HG03139 (cell line): ENCODE results near the gene OLIG1.

Experiments
- ATAC-seq: cut with Tn5 transposase; IDR thresholded peaks from one replicate; pipeline ENCODE4 v1.9.1; 2021; ENCODE audit not compliant: unreplicated experiment

The OLIG1 gene, protein sequence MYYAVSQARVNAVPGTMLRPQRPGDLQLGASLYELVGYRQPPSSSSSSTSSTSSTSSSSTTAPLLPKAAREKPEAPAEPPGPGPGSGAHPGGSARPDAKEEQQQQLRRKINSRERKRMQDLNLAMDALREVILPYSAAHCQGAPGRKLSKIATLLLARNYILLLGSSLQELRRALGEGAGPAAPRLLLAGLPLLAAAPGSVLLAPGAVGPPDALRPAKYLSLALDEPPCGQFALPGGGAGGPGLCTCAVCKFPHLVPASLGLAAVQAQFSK

DNA sequence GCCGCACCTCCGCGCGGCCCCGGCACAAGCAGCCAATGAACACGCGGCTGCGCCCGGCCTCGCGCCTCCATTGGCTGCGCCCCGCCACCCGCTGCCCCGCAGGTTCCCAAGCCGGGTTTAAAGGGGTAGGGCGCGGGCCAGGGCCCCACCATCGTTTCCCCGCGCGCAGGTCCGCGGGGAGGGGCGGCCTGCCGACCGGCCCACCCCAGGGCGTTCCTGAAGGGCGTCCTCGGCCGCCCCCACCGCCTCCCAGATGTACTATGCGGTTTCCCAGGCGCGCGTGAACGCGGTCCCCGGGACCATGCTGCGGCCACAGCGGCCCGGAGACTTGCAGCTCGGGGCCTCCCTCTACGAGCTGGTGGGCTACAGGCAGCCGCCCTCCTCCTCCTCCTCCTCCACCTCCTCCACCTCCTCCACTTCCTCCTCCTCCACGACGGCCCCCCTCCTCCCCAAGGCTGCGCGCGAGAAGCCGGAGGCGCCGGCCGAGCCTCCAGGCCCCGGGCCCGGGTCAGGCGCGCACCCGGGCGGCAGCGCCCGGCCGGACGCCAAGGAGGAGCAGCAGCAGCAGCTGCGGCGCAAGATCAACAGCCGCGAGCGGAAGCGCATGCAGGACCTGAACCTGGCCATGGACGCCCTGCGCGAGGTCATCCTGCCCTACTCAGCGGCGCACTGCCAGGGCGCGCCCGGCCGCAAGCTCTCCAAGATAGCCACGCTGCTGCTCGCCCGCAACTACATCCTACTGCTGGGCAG is at the start of gene OLIG1:
TSS of gene OLIG1 (plus strand) at position 148 of the 750 bp plus-strand sequence. CDS start at position 254, 106 bp downstream.
- ATAC-seq: no peak

DNA sequence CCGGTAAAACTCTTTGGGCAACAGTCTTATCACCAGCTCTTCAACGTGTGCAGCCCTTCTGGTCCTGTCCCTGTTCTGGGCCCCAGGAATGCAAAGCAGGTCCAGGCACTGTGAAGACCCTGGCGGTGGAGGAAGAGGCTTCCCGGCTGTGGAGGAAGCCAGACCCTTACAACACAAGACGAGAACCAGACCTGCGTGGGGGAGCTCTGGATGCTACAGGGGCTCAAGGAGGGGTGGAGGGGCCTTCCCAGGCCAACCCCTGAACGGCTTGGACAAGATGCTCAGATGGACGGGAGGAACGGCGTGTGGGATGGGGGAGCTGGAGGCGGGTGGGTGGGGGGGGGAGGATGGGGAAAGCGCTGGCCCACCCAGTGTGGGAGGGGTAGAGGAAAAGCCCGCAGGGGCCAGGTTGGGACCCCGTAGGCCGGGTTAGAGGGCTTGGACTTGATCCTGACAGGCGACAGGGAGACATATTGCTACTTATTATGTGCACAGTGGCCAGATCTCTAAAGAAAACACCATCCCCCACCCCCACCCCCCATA is 49.3 kb upstream of the OLIG1 start:
- no peak for ATAC-seq

DNA sequence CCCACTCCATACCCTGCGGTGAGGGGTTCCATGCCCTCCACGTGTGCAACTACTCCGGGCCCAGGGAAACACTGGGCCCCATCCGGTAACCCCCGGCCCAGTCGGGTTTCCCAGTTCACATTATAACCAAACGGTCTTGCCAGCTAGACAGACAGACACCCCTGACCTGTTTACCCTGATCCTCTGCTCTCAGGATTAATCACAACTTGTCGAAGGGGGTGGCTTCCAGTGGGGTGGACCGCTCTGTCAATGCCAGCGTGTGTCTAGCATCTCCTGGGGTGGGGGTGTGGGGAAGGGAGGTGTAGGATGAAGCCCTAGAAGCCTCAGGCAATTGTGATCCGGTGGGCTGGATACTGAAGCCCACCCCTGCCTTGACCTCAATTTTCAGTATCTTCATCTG is 48.8 kb upstream of the OLIG1 start:
- ATAC-seq: no peak

DNA sequence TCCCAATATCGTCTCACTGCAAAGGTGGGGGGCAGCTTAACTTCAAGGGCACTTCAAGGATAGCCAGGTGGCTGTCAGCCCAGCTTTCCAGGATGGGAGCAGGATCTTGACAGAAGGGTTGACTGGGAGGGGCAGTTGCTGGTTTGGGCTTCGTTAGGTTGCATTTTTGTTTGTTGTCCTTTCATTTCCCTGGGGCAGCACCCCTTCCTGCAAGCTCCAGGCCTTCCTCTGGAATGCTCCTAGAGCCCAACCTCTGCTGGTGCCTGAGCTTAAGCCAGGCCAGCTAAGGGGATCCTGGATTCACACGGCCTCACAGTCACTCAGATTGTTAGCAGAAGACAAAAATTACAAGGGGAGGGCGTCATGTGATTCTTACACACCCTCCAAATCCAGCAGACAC is 48.3 kb upstream of the OLIG1 start:
- ATAC-seq: no peak

DNA sequence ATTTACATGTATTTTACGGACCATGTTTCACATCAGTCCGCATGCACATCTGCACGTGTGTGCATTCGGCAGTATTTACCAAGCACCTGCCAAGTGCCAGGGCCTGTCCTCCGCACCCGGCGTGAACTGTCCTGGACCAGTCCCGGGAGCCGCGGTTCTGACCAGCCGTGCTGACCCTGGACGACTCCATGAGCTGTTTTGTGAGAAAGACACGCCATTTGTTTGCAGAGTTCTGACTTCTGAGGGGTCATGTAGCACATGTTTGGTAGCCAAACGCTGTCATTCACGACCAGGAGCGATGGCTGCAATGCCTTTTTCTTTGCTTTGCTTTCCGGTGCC is 47.5 kb upstream of the OLIG1 start:
- no peak for ATAC-seq

DNA sequence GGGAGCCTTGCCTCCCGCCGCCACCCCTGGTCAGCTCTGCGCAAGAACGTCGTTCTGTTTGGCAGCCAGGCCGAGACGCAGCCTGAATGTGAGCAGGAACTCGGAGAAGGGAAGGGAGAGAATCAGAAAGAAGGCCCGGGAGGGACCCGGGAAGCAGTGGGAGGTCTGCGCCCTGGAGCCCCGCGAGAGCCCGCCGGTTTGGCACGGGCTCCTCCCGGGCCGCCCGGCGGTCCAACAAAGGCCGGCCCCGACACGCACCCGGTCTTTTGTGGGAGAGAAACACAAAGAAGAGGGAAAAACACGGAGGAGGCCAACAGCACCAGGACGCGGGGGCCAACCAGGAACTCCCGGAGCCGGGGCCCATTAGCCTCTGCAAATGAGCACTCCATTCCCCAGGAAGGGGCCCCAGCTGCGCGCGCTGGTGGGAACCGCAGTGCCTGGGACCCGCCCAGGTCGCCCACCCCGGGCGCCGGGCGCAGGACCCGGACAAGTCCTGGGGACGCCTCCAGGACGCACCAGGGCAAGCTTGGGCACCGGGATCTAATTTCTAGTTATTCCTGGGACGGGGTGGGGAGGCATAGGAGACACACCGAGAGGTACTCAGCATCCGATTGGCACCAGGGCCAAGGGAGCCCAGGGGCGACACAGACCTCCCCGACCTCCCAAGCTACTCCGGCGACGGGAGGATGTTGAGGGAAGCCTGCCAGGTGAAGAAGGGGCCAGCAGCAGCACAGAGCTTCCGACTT is 46.9 kb upstream of the OLIG1 start:
- ATAC-seq: no peak

DNA sequence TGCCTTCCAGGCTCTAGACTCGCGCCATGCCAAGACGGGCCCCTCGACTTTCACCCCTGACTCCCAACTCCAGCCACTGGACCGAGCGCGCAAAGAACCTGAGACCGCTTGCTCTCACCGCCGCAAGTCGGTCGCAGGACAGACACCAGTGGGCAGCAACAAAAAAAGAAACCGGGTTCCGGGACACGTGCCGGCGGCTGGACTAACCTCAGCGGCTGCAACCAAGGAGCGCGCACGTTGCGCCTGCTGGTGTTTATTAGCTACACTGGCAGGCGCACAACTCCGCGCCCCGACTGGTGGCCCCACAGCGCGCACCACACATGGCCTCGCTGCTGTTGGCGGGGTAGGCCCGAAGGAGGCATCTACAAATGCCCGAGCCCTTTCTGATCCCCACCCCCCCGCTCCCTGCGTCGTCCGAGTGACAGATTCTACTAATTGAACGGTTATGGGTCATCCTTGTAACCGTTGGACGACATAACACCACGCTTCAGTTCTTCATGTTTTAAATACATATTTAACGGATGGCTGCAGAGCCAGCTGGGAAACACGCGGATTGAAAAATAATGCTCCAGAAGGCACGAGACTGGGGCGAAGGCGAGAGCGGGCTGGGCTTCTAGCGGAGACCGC is 46.3 kb upstream of the OLIG1 start:
- no peak for ATAC-seq

DNA sequence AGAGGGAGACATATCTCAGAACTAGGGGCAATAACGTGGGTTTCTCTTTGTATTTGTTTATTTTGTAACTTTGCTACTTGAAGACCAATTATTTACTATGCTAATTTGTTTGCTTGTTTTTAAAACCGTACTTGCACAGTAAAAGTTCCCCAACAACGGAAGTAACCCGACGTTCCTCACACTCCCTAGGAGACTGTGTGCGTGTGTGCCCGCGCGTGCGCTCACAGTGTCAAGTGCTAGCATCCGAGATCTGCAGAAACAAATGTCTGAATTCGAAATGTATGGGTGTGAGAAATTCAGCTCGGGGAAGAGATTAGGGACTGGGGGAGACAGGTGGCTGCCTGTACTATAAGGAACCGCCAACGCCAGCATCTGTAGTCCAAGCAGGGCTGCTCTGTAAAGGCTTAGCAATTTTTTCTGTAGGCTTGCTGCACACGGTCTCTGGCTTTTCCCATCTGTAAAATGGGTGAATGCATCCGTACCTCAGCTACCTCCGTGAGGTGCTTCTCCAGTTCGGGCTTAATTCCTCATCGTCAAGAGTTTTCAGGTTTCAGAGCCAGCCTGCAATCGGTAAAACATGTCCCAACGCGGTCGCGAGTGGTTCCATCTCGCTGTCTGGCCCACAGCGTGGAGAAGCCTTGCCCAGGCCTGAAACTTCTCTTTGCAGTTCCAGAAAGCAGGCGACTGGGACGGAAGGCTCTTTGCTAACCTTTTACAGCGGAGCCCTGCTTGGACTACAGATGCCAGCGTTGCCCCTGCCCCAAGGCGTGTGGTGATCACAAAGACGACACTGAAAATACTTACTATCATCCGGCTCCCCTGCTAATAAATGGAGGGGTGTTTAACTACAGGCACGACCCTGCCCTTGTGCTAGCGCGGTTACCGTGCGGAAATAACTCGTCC is 45.5 kb upstream of the OLIG1 start:
- no peak for ATAC-seq

DNA sequence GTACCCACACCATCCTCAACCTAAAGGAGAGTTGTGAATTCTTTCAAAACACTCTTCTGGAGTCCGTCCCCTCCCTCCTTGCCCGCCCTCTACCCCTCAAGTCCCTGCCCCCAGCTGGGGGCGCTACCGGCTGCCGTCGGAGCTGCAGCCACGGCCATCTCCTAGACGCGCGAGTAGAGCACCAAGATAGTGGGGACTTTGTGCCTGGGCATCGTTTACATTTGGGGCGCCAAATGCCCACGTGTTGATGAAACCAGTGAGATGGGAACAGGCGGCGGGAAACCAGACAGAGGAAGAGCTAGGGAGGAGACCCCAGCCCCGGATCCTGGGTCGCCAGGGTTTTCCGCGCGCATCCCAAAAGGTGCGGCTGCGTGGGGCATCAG is 44.8 kb upstream of the OLIG1 start:
- no peak for ATAC-seq

DNA sequence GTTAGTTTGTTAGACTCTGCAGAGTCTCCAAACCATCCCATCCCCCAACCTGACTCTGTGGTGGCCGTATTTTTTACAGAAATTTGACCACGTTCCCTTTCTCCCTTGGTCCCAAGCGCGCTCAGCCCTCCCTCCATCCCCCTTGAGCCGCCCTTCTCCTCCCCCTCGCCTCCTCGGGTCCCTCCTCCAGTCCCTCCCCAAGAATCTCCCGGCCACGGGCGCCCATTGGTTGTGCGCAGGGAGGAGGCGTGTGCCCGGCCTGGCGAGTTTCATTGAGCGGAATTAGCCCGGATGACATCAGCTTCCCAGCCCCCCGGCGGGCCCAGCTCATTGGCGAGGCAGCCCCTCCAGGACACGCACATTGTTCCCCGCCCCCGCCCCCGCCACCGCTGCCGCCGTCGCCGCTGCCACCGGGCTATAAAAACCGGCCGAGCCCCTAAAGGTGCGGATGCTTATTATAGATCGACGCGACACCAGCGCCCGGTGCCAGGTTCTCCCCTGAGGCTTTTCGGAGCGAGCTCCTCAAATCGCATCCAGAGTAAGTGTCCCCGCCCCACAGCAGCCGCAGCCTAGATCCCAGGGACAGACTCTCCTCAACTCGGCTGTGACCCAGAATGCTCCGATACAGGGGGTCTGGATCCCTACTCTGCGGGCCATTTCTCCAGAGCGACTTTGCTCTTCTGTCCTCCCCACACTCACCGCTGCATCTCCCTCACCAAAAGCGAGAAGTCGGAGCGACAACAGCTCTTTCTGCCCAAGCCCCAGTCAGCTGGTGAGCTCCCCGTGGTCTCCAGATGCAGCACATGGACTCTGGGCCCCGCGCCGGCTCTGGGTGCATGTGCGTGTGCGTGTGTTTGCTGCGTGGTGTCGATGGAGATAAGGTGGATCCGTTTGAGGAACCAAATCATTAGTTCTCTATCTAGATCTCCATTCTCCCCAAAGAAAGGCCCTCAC is 44.2 kb upstream of the OLIG1 start, which contains the start of gene OLIG2:
TSS of gene OLIG2 (plus strand) at position 447 of the 954 bp plus-strand sequence. CDS start 928 bp downstream, outside the sequence.
- ATAC-seq: no peak

DNA sequence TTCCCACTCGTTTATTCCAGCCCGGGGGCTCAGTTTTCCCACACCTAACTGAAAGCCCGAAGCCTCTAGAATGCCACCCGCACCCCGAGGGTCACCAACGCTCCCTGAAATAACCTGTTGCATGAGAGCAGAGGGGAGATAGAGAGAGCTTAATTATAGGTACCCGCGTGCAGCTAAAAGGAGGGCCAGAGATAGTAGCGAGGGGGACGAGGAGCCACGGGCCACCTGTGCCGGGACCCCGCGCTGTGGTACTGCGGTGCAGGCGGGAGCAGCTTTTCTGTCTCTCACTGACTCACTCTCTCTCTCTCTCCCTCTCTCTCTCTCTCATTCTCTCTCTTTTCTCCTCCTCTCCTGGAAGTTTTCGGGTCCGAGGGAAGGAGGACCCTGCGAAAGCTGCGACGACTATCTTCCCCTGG is 43.5 kb upstream of the OLIG1 start:
- ATAC-seq: no peak

DNA sequence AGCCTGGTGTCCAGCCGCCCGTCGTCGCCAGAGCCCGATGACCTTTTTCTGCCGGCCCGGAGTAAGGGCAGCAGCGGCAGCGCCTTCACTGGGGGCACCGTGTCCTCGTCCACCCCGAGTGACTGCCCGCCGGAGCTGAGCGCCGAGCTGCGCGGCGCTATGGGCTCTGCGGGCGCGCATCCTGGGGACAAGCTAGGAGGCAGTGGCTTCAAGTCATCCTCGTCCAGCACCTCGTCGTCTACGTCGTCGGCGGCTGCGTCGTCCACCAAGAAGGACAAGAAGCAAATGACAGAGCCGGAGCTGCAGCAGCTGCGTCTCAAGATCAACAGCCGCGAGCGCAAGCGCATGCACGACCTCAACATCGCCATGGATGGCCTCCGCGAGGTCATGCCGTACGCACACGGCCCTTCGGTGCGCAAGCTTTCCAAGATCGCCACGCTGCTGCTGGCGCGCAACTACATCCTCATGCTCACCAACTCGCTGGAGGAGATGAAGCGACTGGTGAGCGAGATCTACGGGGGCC is 43.0 kb upstream of the OLIG1 start:
- ATAC-seq: no peak

DNA sequence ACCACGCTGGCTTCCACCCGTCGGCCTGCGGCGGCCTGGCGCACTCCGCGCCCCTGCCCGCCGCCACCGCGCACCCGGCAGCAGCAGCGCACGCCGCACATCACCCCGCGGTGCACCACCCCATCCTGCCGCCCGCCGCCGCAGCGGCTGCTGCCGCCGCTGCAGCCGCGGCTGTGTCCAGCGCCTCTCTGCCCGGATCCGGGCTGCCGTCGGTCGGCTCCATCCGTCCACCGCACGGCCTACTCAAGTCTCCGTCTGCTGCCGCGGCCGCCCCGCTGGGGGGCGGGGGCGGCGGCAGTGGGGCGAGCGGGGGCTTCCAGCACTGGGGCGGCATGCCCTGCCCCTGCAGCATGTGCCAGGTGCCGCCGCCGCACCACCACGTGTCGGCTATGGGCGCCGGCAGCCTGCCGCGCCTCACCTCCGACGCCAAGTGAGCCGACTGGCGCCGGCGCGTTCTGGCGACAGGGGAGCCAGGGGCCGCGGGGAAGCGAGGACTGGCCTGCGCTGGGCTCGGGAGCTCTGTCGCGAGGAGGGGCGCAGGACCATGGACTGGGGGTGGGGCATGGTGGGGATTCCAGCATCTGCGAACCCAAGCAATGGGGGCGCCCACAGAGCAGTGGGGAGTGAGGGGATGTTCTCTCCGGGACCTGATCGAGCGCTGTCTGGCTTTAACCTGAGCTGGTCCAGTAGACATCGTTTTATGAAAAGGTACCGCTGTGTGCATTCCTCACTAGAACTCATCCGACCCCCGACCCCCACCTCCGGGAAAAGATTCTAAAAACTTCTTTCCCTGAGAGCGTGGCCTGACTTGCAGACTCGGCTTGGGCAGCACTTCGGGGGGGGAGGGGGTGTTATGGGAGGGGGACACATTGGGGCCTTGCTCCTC is 42.3 kb upstream of the OLIG1 start:
- ATAC-seq: no peak

DNA sequence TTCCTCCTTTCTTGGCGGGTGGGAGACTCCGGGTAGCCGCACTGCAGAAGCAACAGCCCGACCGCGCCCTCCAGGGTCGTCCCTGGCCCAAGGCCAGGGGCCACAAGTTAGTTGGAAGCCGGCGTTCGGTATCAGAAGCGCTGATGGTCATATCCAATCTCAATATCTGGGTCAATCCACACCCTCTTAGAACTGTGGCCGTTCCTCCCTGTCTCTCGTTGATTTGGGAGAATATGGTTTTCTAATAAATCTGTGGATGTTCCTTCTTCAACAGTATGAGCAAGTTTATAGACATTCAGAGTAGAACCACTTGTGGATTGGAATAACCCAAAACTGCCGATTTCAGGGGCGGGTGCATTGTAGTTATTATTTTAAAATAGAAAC is 41.7 kb upstream of the OLIG1 start:
- no peak for ATAC-seq

DNA sequence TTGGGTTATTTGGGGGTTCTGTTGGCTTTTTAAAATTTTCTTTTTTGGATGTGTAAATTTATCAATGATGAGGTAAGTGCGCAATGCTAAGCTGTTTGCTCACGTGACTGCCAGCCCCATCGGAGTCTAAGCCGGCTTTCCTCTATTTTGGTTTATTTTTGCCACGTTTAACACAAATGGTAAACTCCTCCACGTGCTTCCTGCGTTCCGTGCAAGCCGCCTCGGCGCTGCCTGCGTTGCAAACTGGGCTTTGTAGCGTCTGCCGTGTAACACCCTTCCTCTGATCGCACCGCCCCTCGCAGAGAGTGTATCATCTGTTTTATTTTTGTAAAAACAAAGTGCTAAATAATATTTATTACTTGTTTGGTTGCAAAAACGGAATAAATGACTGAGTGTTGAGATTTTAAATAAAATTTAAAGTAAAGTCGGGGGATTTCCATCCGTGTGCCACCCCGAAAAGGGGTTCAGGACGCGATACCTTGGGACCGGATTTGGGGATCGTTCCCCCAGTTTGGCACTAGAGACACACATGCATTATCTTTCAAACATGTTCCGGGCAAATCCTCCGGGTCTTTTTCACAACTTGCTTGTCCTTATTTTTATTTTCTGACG is 41.1 kb upstream of the OLIG1 start:
- no peak for ATAC-seq

DNA sequence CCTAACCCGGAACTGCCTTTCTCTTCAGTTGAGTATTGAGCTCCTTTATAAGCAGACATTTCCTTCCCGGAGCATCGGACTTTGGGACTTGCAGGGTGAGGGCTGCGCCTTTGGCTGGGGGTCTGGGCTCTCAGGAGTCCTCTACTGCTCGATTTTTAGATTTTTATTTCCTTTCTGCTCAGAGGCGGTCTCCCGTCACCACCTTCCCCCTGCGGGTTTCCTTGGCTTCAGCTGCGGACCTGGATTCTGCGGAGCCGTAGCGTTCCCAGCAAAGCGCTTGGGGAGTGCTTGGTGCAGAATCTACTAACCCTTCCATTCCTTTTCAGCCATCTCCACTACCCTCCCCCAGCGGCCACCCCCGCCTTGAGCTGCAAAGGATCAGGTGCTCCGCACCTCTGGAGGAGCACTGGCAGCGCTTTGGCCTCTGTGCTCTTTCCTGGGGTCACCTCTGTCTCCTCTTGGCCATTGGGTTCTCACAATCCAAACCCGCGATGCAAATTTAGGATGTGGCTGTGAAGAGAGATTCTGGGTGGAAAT is 40.5 kb upstream of the OLIG1 start:
- no peak for ATAC-seq

DNA sequence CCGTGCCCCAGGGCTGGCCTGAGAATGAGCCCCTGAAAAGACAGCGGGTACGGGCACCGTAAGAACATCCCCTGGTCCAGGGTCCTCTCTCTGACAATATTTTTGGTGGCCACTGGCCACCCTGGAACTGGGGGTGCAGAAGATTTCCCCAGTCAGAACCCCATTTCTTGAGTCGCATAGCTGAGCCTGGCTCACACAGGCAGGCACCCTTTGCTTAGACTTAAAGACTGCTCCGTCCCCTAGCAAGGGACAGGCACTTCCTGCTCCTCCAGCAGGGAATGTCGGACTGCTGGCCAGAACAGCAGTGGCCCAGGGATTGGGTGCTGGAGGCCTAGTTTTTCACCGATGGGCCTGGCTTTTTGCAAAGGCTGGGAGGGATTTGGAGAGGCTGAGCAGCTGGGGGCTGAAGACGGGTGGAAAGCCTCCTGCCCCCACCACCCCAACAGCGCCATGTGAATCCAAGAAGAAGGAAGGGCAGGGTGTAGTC is 39.9 kb upstream of the OLIG1 start:
- no peak for ATAC-seq
